Measurements from ENCODE around the gene TMEM54. TPM values are rescaled to one million over a fixed set of nuclear protein-coding genes. Genes with fewer than 3 reads are reported as not detected.

The TMEM54 gene
- total and polyA plus RNA-seq, 2 experiments from 2014 or later, result 11.2 to 11.7 TPM

- TF ChIP-seq ZNF462 (CRISPR knock-in tag; IDR thresholded peaks at IDR 0.05) (no peak), NANOG (IDR thresholded peaks at IDR 0.05; ENCODE audit: borderline replicate concordance) (no peak), ZNF114 (CRISPR knock-in tag; IDR thresholded peaks at IDR 0.05) (no peak), POLR2AphosphoS5 (IDR thresholded peaks at IDR 0.05; ENCODE audit: low read depth) (no peak), EZH2 (IDR thresholded peaks at IDR 0.05; ENCODE audit: low read depth, unreplicated experiment) (no peak), JUNB (IDR thresholded peaks at IDR 0.05; ENCODE audit: unreplicated experiment) (no peak), ETS1 (IDR thresholded peaks at IDR 0.05) (no peak), ZNF331 (CRISPR knock-in tag; IDR thresholded peaks at IDR 0.05; ENCODE audit: low read depth) (no peak), EZH2phosphoT487 (IDR thresholded peaks at IDR 0.05; ENCODE audit: unreplicated experiment) (no peak), STAT1 (IDR thresholded peaks at IDR 0.05; ENCODE audit: unreplicated experiment) (no peak), CTCF (conservative IDR thresholded peaks at IDR 0.05; ENCODE audit: low read depth in 2 of 2) (no peak)
Observed at GRCh38 chr1:32899586-32900296, 1.4 kb downstream of the TMEM54 start (continued).
